ENCODE measurements around the gene LMF1.
A peak's percentile ranks its signal among the peaks of the same experiment; 100 is the strongest.

Gene LMF1

DNA sequence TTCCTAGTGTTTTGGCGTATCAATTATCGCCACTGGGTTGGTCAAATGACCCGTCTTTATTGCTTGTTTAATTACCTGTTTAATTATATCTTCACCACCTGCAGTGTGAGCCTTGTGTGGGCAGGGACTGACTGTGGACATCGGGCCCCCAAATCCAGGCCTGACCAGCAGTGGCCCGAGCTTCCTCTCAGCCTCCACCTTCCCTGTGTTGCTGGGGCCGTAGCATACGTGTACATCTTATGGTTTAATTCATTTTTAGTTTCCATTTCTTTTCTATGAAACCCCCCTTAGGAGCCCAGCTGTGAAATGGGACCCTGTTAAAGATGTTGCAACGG is 1.2 kb upstream of the LMF1 start:
- H3K9me3 ChIP-seq (ENCODE audit: control insufficient read depth in 2 of 2, low read length in 2 of 2), result no peaks in the 10 kb centered on the region
- no peak overlapping the region for H3K4me3 ChIP-seq (ENCODE audit: low read length in 2 of 2)
- H3K27ac ChIP-seq (ENCODE audit: low read depth in 2 of 2, low read length in 2 of 2), result peak overlapping the region in 1 of 2 donors; percentile 11
- H3K36me3 ChIP-seq (ENCODE audit: control insufficient read depth in 2 of 2, insufficient read depth in 2 of 2, low read length in 2 of 2), result no peaks in the 10 kb centered on the region
- H3K9ac ChIP-seq (ENCODE audit: low read depth in 1 of 2, low read length in 2 of 2), result no peak overlapping the region
- no peaks in the 10 kb centered on the region for H3K27me3 ChIP-seq (ENCODE audit: control insufficient read depth in 2 of 2, insufficient read depth in 2 of 2, low read length in 2 of 2)
- peaks cover 8 to 11% of the 10 kb centered on the region in 2 donors for H3K4me1 ChIP-seq (ENCODE audit: control insufficient read depth in 2 of 2, insufficient read depth in 2 of 2, low read length in 2 of 2)

DNA sequence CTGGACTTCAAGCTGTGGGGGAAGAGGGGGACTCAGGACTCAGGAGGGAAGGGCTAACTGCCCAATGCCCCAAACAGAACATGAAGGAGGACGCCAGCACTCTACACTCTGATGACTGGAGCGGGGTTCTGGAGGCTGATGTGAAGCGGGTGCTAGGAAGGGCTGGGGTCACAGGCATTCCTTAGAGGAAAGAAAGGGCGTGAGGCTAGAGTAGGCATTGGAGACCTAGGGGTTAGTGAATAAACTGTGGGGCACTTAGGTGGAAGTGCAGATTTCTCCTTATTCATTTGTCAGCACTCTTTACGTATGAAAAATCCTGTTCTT is 760 bp upstream of the LMF1 start:
- no peaks in the 10 kb centered on the region for H3K27me3 ChIP-seq (ENCODE audit: control insufficient read depth in 2 of 2, insufficient read depth in 2 of 2, low read length in 2 of 2)
- H3K4me1 ChIP-seq (ENCODE audit: control insufficient read depth in 2 of 2, insufficient read depth in 2 of 2, low read length in 2 of 2), result peaks cover 8 to 11% of the 10 kb centered on the region in 2 donors
- H3K27ac ChIP-seq (ENCODE audit: low read depth in 2 of 2, low read length in 2 of 2), result no peak overlapping the region
- no peak overlapping the region for H3K4me3 ChIP-seq (ENCODE audit: low read length in 2 of 2)
- no peaks in the 10 kb centered on the region for H3K9me3 ChIP-seq (ENCODE audit: control insufficient read depth in 2 of 2, low read length in 2 of 2)
- no peaks in the 10 kb centered on the region for H3K36me3 ChIP-seq (ENCODE audit: control insufficient read depth in 2 of 2, insufficient read depth in 2 of 2, low read length in 2 of 2)
- no peak overlapping the region for H3K9ac ChIP-seq (ENCODE audit: low read depth in 1 of 2, low read length in 2 of 2)

DNA sequence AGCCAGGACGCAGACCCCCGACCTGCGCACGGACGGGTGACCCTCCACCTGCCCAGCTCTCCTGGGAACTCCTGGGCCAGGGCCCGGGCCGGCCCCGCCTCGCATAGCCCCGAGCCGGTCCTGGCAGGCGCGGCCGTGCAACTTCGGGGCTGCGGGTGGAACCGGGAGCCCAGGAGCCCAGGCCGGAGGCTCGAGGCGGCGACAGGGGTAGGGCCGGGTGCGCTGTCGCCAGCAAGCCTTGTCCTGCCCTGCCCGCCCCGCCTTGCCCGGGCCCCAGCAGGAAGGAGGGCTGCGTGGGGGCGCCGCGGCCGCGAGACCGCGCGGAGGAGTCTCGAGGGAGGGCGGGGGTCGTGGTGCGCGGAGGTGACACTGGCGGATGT is 408 bp downstream of the LMF1 start:
- peak overlapping the region; percentile 87 to 89 for H3K27ac ChIP-seq (ENCODE audit: low read depth in 2 of 2, low read length in 2 of 2)
- peak overlapping the region; percentile 65 to 81 for H3K9ac ChIP-seq (ENCODE audit: low read depth in 1 of 2, low read length in 2 of 2)
- no peaks in the 10 kb centered on the region for H3K9me3 ChIP-seq (ENCODE audit: control insufficient read depth in 2 of 2, low read length in 2 of 2)
- peak overlapping the region; percentile 75 to 88 for H3K4me3 ChIP-seq (ENCODE audit: low read length in 2 of 2)
- H3K27me3 ChIP-seq (ENCODE audit: control insufficient read depth in 2 of 2, insufficient read depth in 2 of 2, low read length in 2 of 2), result no peaks in the 10 kb centered on the region
- peaks cover 0 to 4% of the 10 kb centered on the region in 2 donors for H3K36me3 ChIP-seq (ENCODE audit: control insufficient read depth in 2 of 2, insufficient read depth in 2 of 2, low read length in 2 of 2)
- peaks cover 8 to 11% of the 10 kb centered on the region in 2 donors for H3K4me1 ChIP-seq (ENCODE audit: control insufficient read depth in 2 of 2, insufficient read depth in 2 of 2, low read length in 2 of 2)

DNA sequence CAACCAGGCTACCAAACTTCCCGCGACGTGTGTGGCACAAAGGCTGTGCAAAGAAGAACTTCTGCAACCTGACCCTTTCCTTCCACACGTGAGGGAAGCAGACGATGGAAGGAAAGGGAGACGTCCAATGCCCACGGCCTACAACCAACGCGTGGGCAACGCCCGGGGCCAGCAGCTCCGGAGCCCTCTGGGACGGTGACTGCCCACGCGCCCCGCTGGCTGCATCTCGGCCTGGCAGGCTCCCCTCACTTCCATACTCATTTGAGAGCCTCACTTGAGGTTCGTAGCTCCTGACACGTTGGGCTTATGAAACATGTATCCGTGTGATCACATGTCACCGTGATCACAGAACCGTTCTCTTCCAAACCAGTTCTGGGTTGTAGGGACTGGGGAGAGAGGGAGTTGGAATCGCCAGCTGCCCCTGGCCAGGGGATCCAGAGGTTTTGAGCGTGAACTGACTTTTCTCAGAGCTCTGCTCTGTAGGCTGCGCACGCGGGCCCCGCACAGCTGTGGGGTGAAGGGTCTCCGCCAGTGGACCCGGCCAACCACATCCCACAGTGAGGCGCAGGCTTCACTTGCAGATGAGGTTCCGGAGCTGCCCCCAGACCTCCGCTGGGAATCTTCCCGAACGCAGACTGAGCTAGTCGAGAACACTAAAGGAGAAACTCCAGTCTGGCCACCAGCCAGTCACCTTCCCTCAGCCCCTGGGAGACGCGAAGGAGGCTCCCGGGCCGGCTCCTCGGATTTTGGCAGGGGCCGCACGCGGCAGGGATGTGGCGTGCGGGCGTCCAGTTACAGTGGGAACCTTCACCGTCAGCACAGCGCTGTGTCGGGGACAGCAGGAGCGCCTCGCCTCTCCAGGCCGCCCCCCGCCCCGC is 1.0 kb downstream of the LMF1 start:
- no peaks in the 10 kb centered on the region for H3K9me3 ChIP-seq (ENCODE audit: control insufficient read depth in 2 of 2, low read length in 2 of 2)
- H3K27me3 ChIP-seq (ENCODE audit: control insufficient read depth in 2 of 2, insufficient read depth in 2 of 2, low read length in 2 of 2), result no peaks in the 10 kb centered on the region
- H3K36me3 ChIP-seq (ENCODE audit: control insufficient read depth in 2 of 2, insufficient read depth in 2 of 2, low read length in 2 of 2), result peaks cover 0 to 4% of the 10 kb centered on the region in 2 donors
- peaks cover 10 to 15% of the 10 kb centered on the region in 2 donors for H3K4me1 ChIP-seq (ENCODE audit: control insufficient read depth in 2 of 2, insufficient read depth in 2 of 2, low read length in 2 of 2)
- peak overlapping the region; percentile 87 to 89 for H3K27ac ChIP-seq (ENCODE audit: low read depth in 2 of 2, low read length in 2 of 2)
- peak overlapping the region; percentile 75 to 88 for H3K4me3 ChIP-seq (ENCODE audit: low read length in 2 of 2)
- peak overlapping the region; percentile 24 to 81 for H3K9ac ChIP-seq (ENCODE audit: low read depth in 1 of 2, low read length in 2 of 2)

DNA sequence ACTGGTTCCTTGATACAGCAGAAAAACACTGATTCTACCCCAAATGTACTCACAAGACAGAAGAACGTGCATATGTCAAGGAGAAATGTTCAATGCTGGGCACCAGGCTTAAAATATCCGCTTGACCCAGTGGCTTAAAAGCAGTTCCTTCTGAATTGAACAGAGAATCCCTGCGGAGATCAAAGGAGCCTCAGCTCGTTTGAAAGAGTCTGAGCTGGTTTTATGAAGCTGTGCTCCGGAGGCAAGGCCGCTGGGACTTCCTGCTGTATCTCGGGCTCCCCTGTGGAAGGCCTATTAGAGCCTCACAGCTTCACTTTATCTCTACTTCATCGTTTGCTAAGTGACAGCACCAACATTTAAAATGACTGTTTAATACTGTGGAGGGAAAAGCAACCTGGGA is 2.2 kb downstream of the LMF1 start:
- H3K4me1 ChIP-seq (ENCODE audit: control insufficient read depth in 2 of 2, insufficient read depth in 2 of 2, low read length in 2 of 2), result peaks cover 17 to 23% of the 10 kb centered on the region in 2 donors
- no peaks in the 10 kb centered on the region for H3K27me3 ChIP-seq (ENCODE audit: control insufficient read depth in 2 of 2, insufficient read depth in 2 of 2, low read length in 2 of 2)
- H3K9me3 ChIP-seq (ENCODE audit: control insufficient read depth in 2 of 2, low read length in 2 of 2), result no peaks in the 10 kb centered on the region
- H3K27ac ChIP-seq (ENCODE audit: low read depth in 2 of 2, low read length in 2 of 2), result no peak overlapping the region
- no peak overlapping the region for H3K9ac ChIP-seq (ENCODE audit: low read depth in 1 of 2, low read length in 2 of 2)
- peaks cover 0 to 4% of the 10 kb centered on the region in 2 donors for H3K36me3 ChIP-seq (ENCODE audit: control insufficient read depth in 2 of 2, insufficient read depth in 2 of 2, low read length in 2 of 2)
- no peak overlapping the region for H3K4me3 ChIP-seq (ENCODE audit: low read length in 2 of 2)

DNA sequence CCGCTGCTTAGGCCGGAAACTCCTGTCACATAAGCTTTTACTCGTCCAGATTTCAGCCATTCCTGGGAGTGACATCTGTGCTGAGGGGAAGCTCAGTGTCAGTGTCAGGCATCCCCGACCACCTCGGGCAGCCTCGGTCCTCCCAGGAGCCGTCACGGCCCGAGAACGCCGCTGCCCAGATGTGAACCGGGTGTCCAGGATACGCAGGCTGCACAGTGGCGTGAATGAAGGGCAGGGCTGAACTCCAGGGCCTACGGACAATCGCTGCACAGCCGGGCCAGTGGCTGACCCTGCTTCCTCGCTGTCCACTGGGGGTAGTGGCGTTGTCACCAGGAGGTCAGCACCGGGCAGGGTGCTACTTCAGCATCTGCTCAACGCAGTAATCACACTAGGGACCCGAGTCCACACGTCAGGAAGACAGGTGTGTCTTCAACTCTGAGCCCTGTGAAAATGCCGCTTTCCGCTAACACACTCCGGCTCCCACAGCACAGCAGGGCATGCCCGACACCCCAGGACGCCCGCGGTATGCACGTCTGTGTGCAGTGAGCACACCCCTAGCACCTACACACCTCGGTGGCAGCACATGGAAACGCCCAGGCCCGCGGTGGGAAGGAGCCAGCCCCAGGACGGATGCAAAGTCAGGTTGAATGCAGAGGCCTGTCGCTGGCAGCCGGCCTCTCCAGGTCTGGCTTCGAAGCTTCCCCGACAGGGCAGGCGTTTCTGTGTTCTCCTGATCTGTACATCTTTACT is 3.1 kb downstream of the LMF1 start:
- Histone ChIP-seq H3K36me3 (ENCODE audit: control insufficient read depth in 2 of 2, insufficient read depth in 2 of 2, low read length in 2 of 2) (peaks cover 0 to 4% of the 10 kb centered on the region in 2 donors), H3K27me3 (ENCODE audit: control insufficient read depth in 2 of 2, insufficient read depth in 2 of 2, low read length in 2 of 2) (no peaks in the 10 kb centered on the region), H3K4me1 (ENCODE audit: control insufficient read depth in 2 of 2, insufficient read depth in 2 of 2, low read length in 2 of 2) (peaks cover 23 to 29% of the 10 kb centered on the region in 2 donors)

DNA sequence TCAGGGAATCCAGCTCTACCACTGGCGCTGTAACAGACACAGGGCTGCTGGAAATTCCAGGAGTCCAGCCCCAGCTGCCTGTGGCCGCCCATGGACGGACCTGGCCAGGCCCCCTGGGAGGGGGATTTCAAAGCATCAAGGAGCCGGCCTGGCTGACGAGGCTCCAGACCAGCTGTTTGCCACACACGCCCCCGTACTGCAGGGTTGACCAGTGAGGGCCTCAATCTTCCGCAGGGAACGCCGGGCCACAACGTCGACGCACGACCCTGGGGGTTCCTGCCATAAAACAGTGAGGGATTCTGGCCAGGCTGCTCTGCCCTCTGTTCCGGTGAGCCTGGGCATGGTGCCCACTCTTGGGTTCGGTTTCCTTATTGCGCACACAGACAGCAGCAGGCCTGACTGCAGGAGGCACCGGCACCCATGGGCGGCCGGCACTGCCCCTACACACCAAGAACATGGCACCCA is 3.7 kb downstream of the LMF1 start:
- peaks cover 23 to 29% of the 10 kb centered on the region in 2 donors for H3K4me1 ChIP-seq (ENCODE audit: control insufficient read depth in 2 of 2, insufficient read depth in 2 of 2, low read length in 2 of 2)
- H3K27me3 ChIP-seq (ENCODE audit: control insufficient read depth in 2 of 2, insufficient read depth in 2 of 2, low read length in 2 of 2), result no peaks in the 10 kb centered on the region
- H3K4me3 ChIP-seq (ENCODE audit: low read length in 2 of 2), result no peak overlapping the region
- no peak overlapping the region for H3K9ac ChIP-seq (ENCODE audit: low read depth in 1 of 2, low read length in 2 of 2)
- peaks cover 0 to 4% of the 10 kb centered on the region in 2 donors for H3K36me3 ChIP-seq (ENCODE audit: control insufficient read depth in 2 of 2, insufficient read depth in 2 of 2, low read length in 2 of 2)
- no peak overlapping the region for H3K27ac ChIP-seq (ENCODE audit: low read depth in 2 of 2, low read length in 2 of 2)
- H3K9me3 ChIP-seq (ENCODE audit: control insufficient read depth in 2 of 2, low read length in 2 of 2), result no peaks in the 10 kb centered on the region

More for the DNA sequence above, 3.1 kb downstream of the LMF1 start:
- no peak overlapping the region for H3K9ac ChIP-seq (ENCODE audit: low read depth in 1 of 2, low read length in 2 of 2)
- H3K4me3 ChIP-seq (ENCODE audit: low read length in 2 of 2), result no peak overlapping the region
- no peak overlapping the region for H3K27ac ChIP-seq (ENCODE audit: low read depth in 2 of 2, low read length in 2 of 2)
- no peaks in the 10 kb centered on the region for H3K9me3 ChIP-seq (ENCODE audit: control insufficient read depth in 2 of 2, low read length in 2 of 2)

DNA sequence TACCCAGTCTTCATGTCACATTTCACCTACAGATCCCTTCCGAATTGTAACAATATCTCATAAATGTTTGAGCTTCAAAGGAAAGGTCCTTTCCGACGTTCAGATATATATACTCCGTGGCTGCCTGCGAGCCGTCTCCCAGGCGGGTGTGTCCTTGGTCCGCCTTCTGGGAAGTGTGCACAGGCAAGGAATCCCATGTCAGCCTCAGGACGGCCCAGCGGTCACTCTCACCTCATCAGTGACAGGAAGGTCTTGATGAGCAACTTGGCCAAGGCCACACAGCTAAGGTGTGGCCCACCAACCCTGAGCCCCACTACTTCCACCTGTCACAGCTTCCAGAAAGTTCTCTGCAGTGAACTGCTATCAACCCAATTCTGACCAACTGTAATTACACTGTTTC is 4.3 kb downstream of the LMF1 start:
- H3K36me3 ChIP-seq (ENCODE audit: control insufficient read depth in 2 of 2, insufficient read depth in 2 of 2, low read length in 2 of 2), result peaks cover 0 to 4% of the 10 kb centered on the region in 2 donors
- H3K9me3 ChIP-seq (ENCODE audit: control insufficient read depth in 2 of 2, low read length in 2 of 2), result no peaks in the 10 kb centered on the region
- peaks cover 23 to 29% of the 10 kb centered on the region in 2 donors for H3K4me1 ChIP-seq (ENCODE audit: control insufficient read depth in 2 of 2, insufficient read depth in 2 of 2, low read length in 2 of 2)
- H3K27ac ChIP-seq (ENCODE audit: low read depth in 2 of 2, low read length in 2 of 2), result no peak overlapping the region
- H3K4me3 ChIP-seq (ENCODE audit: low read length in 2 of 2), result no peak overlapping the region
- H3K27me3 ChIP-seq (ENCODE audit: control insufficient read depth in 2 of 2, insufficient read depth in 2 of 2, low read length in 2 of 2), result no peaks in the 10 kb centered on the region
- H3K9ac ChIP-seq (ENCODE audit: low read depth in 1 of 2, low read length in 2 of 2), result no peak overlapping the region

DNA sequence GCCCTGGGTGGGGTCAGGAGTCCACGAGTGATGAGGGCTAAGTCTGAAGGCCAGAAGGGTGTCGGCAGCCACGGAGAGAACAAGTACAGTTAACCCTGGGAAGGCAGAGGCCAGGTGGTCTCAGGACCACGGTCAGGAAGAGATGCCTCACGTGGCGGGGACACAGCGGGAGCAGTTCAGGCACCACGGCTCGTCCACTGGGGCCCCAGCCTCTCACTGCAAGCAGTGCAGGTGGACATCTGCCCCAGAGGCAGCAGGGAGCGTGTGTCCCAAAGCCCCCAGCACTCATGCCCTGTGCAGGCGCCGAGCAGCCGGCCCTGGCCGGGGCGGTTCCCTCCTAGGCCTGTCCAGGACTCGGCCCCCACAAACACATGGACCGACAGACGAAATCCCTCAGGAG is 4.7 kb downstream of the LMF1 start:
- no peak overlapping the region for H3K27ac ChIP-seq (ENCODE audit: low read depth in 2 of 2, low read length in 2 of 2)
- no peak overlapping the region for H3K9ac ChIP-seq (ENCODE audit: low read depth in 1 of 2, low read length in 2 of 2)
- no peak overlapping the region for H3K4me3 ChIP-seq (ENCODE audit: low read length in 2 of 2)
- no peaks in the 10 kb centered on the region for H3K9me3 ChIP-seq (ENCODE audit: control insufficient read depth in 2 of 2, low read length in 2 of 2)
- H3K4me1 ChIP-seq (ENCODE audit: control insufficient read depth in 2 of 2, insufficient read depth in 2 of 2, low read length in 2 of 2), result peaks cover 23 to 25% of the 10 kb centered on the region in 2 donors
- no peaks in the 10 kb centered on the region for H3K27me3 ChIP-seq (ENCODE audit: control insufficient read depth in 2 of 2, insufficient read depth in 2 of 2, low read length in 2 of 2)
- H3K36me3 ChIP-seq (ENCODE audit: control insufficient read depth in 2 of 2, insufficient read depth in 2 of 2, low read length in 2 of 2), result peaks cover 0 to 4% of the 10 kb centered on the region in 2 donors

DNA sequence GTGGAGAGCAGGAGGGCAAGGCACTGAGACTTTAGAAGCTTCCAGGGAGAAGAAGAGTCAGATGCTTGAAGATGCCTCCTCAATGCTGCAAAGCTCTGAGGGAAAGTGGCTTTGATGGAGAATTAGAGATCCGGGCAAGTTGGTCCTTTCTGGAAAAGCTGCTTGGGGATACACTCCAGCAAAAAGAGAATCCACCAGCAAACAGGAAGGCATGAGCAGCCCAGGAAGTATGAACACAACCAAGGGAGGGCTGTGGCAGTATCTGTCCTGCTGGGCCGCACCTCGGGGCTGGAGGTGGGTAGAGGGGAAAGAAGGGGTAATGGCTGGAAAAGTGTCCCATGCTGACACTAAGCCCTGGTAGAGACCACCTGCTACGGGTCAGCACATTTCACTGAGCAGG is 5.3 kb downstream of the LMF1 start:
- Histone ChIP-seq H3K4me3 (ENCODE audit: low read length in 2 of 2) (no peak overlapping the region), H3K9ac (ENCODE audit: low read depth in 1 of 2, low read length in 2 of 2) (no peak overlapping the region), H3K4me1 (ENCODE audit: control insufficient read depth in 2 of 2, insufficient read depth in 2 of 2, low read length in 2 of 2) (peaks cover 23 to 25% of the 10 kb centered on the region in 2 donors), H3K27ac (ENCODE audit: low read depth in 2 of 2, low read length in 2 of 2) (no peak overlapping the region), H3K36me3 (ENCODE audit: control insufficient read depth in 2 of 2, insufficient read depth in 2 of 2, low read length in 2 of 2) (peaks cover 0 to 4% of the 10 kb centered on the region in 2 donors), H3K9me3 (ENCODE audit: control insufficient read depth in 2 of 2, low read length in 2 of 2) (no peaks in the 10 kb centered on the region), H3K27me3 (ENCODE audit: control insufficient read depth in 2 of 2, insufficient read depth in 2 of 2, low read length in 2 of 2) (no peaks in the 10 kb centered on the region)
